ENCODE data around the gene TMEM132C.

The TMEM132C gene

GRCh38 chr12:128667193-128667592 is 400.2 kb downstream of the TMEM132C start:
- no peak for DNase-seq (ENCODE audit: low spot score)

DNA sequence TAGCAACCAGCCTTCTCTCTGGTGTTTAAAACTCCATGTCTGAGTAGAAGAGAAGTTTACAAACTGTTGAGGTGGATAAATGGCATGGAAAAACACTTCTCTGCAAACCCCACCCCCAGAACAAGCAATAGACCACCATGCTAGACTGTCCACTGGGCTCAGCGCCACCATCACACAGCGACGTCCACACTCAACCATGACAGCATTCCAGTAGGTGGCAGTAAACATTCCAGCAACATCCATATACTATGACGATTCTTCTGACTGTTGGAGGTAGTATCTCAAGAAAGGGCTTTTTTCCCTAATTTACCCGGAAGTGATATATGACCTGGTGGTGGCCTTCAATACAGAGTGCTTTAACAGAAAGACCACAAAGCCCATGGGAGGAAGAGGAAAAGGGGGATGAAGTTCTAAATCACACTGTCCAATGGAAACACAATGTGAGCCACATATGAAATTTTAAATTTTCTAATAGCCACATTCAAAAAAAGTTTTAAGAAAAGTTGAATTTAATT is 404.6 kb downstream of the TMEM132C start:
- DNase-seq (ENCODE audit: low spot score), result no peak

- DNase-seq (ENCODE audit: low spot score), result no peak
Observed at GRCh38 chr12:128672428-128672827, 405.5 kb downstream of the TMEM132C start.

- no peak for DNase-seq (ENCODE audit: low spot score)
Observed at GRCh38 chr12:128672893-128673292, 405.9 kb downstream of the TMEM132C start.

DNA sequence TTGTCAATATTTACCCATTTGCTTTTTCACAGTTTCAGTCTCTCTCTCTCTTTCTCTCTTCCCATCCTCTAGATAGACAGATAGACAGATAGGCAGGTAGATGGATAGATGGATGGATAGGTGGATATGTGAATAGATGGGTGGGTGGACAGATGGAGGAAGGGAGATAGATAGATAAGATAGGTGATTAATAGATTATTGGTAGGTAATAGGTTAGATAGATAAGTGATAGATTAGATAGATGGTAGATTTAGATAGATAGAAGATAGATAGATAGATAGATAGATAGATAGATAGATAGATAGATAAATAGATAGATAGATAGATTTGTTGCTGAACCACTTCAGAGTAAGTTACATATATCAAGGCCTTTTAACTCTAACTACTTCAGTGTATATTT is 408.6 kb downstream of the TMEM132C start:
- DNase-seq (ENCODE audit: low spot score), result no peak

GRCh38 chr12:128680555-128680954 is 413.6 kb downstream of the TMEM132C start:
- DNase-seq (ENCODE audit: low spot score), result no peak

DNA sequence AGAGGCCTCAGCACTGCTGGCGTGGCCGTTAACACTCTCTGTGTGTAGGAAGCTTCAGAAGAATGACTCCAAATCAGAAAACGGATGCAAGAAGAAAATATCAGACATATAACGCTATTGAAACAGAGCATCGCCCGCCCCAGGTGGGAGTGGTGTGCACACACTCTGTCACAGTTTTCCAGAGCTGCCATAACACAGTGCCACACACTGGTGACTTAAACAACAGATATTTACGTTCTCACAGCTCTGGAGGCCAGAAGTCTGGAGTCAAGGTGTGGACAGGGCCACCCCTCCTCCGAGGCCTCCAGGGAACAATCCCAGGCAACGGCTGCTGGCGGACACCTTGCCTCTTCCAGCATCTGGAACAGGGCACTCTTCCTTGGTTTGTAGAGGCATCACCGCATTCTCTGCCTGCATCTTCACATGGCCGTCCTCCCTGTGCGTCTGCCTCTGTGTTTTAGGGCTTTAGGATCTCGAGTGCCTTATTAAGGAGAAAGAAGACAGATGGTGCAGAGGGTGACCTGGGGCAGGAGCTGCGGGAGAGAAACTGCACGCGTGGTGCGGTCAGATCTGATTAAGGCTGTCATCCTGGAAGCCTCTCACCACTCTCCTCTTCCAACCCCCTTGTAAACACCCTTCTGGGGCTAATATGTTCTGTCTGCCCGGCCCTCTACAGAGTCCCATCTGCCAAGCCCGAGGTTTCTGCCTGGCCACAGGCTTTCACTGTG is 415.7 kb downstream of the TMEM132C start:
- DNase-seq (ENCODE audit: low spot score), result no peak

DNA sequence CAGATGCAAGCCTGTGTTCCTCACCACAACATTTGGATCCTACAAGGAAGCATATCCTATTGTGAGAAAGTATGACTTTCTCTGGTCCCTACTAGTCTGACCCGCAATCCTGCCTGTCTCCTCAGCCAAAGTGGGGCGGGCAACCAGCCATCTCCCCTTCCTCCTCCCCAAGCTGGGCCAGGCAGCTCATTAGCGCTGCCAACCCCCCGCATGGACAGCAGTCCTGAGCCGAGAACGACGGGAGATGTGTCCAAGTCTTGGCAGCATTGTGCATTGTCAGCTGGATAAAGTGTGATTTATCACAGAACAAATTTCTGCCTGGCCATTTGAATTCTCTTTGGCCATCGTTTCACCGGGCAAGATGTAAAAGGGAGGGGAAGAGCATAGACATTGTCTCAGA is 417.4 kb downstream of the TMEM132C start:
- DNase-seq (ENCODE audit: low spot score), result no peak

DNA sequence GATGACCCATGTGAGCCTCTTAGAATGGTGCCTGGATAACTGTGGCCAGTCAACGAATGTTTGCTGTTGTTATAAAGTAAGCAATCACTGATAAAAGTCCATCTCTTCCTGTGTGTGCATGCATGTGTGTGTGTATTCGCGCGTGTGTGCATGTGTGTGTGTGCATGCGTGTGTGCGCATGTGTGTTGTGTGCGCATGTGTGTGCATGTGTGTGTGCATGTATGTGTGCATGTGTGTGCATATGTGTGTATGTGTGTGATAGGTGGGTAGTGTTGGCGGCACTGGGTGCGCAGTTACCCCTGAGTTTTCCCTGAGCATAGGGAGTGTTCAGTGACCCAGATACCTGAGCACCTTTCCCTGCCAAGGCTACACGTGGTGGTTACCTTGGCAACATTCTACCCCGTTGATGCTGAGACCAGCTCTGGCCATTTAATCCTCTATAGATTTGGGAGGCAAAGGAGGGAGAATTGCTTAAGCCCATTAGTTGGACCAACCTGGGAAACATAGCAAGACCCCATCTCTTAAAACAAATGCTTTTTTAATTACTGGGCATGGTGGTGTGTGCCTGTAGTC is 419.0 kb downstream of the TMEM132C start:
- no peak for DNase-seq (ENCODE audit: low spot score)

DNA sequence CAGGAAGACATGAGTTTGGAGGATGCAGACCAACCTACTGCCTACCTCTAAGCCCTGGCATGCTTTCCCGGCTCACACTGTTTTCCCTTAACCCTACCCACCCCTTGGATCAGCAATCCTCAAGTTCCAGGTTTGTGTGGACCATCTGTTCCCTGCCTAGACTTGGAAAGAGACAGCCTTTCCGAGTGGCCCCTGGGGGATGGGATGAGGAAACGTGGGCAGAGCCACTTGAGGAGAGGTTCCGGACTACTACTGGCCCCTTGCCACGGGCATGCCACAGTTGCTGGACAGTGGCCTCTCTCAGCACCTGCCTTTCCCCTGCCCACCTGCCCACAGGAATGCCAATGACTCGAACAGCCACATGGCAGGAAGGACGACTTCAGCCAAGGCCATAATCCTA is 420.9 kb downstream of the TMEM132C start:
- DNase-seq (ENCODE audit: low spot score), result no peak

- DNase-seq (ENCODE audit: low spot score), result no peak
Observed at GRCh38 chr12:128690641-128691040, 423.7 kb downstream of the TMEM132C start.

DNA sequence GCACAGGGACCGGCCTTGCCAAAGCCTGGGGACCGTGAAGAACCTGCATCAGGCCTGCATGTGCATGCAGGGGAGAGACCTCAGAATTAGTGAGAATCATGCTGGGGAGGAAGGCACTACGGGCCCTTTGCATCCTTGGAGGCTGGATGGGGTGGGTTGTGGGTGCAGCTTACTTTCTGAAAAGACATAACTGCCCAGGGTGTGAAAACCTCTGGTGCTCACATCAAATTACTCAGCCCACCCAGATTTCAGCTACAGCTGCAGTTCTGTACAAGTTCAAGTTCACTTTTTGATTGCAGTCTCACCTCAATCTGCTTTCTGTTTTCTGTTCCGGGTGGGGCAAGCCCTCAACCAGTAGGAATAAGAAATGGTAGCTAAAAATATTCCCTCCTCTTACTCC is 426.1 kb downstream of the TMEM132C start:
- DNase-seq (ENCODE audit: low spot score), result no peak

- no peak for DNase-seq (ENCODE audit: low spot score)
Observed at GRCh38 chr12:128693771-128694170, 426.8 kb downstream of the TMEM132C start.

DNA sequence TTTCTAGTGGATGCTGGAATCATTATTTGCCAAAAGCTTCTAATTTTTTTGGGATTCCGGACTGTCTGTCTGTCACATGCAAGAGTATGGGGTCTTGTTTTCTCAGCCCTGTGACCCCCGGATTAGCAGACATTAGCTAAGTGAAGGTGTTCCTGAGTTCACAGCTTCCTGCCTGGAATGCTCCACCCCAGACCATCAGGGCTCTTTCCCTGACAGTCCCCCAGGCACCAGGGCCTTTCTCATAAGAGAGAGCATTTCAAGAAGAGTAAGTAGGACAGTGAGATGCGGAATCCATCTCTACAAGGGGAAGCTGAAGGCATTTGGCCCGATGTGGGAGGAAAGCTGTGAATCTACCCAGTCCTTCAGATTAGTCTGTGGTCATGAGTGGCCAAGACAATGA is 427.5 kb downstream of the TMEM132C start:
- DNase-seq (ENCODE audit: low spot score), result no peak

- no peak for DNase-seq (ENCODE audit: low spot score)
Observed at GRCh38 chr12:128695697-128696096, 428.7 kb downstream of the TMEM132C start.

- no peak for DNase-seq (ENCODE audit: low spot score)
Observed at GRCh38 chr12:128698301-128698972, 431.5 kb downstream of the TMEM132C start.

GRCh38 chr12:128699106-128699505 is 432.1 kb downstream of the TMEM132C start:
- DNase-seq (ENCODE audit: low spot score), result no peak

GRCh38 chr12:128702371-128702770 is 435.4 kb downstream of the TMEM132C start:
- DNase-seq (ENCODE audit: low spot score), result no peak

DNA sequence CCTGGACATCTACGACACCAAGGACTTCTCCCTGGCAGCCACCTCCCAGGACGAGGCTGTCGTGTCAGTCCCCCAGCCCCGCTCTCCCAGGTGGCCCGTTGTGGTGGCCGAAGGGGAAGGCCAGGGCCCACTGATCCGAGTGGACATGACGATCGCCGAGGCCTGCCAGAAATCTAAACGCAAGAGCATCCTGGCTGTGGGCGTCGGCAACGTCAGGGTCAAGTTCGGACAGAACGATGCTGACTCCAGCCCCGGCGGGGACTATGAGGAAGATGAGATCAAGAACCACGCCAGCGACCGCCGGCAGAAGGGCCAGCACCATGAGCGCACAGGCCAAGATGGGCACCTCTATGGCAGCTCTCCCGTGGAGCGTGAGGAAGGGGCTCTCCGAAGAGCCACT is 438.2 kb downstream of the TMEM132C start:
- no peak for DNase-seq (ENCODE audit: low spot score)

- DNase-seq (ENCODE audit: low spot score), result no peak
Observed at GRCh38 chr12:128707488-128707887, 440.5 kb downstream of the TMEM132C start.

DNA sequence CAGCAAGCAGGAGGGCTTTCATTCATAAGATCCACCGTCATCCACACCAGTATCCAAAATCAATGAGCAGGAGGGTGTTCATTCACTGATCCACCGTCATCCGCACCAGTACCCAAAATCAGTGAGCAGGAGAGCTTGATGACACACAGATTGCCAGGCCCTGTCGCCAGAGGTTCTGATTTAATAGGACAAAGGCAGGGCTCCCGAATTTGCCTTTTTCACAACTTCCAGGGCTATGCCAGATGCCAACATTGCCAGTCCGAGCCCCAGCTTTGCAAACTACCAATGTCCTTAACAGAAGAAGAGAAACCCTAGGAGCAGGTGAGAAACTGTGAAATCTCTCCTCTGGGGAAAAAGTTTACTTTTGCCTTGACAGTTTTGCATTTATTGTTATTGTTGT is 441.8 kb downstream of the TMEM132C start:
- no peak for DNase-seq (ENCODE audit: low spot score)

DNA sequence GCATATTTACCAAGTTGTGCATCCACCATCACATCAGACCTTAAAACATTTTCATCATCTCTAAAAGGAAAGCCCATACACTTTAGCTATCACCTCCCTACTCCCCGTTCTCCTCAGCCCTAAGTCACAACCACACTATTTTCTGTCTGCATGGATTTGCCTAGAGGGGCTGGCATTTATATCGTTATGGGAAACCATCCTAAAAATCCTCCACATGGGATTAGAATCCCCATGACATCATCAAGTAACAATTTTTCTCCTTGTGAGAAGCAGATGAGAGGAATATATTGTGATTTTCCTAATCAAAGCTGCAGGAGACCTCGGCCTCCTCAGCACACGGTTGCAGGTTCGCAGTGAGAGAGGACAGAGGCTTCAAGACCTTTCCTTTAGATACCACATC is 442.7 kb downstream of the TMEM132C start:
- DNase-seq (ENCODE audit: low spot score), result no peak

DNA sequence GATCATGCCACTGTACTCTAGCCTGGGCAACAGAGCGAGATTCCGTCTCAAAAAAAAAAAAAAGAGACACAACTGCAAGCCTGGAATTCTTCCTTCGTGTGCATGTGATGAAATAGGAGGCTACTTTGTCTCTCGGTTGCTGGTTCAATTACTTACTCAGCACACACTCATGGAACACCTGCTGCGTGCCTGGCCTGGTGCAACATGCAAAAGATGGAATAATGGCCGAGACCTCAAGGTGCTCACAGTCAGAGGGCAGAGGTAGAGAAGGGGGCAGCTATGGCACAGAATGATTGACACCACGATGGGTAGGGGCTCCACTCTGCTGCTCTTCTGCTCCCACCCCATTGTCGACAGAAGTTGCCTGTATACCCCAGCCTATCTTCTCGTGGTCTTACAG is 444.5 kb downstream of the TMEM132C start:
- no peak for DNase-seq (ENCODE audit: low spot score)
